Mesodermal cell (in vitro differentiated cells): ENCODE data around the gene RNGTT.

Source experiments
- H3K27ac ChIP-seq: 2 replicates; pipeline ENCODE4 v1.7.0; 2013; ENCODE audit warnings: mild to moderate bottlenecking, low read depth, low read length, moderate library complexity; ENCODE audit not compliant: severe bottlenecking
- H3K36me3 ChIP-seq: 2 replicates; pipeline ENCODE4 v1.7.1; 2013; ENCODE audit warnings: mild to moderate bottlenecking, low read length, moderate library complexity; ENCODE audit not compliant: control insufficient read depth, insufficient read depth
- H3K4me1 ChIP-seq: one replicate; pipeline ENCODE4 v1.7.1; 2013; ENCODE audit warnings: mild to moderate bottlenecking, low read length; ENCODE audit not compliant: insufficient read depth, control insufficient read depth, poor library complexity, severe bottlenecking
- H3K4me3 ChIP-seq: 2 replicates; pipeline ENCODE4 v1.7.0; 2013; ENCODE audit warnings: low read length, control low read depth, mild to moderate bottlenecking; ENCODE audit not compliant: insufficient read depth, poor library complexity, severe bottlenecking; ENCODE audit errors: extremely low read depth
- H3K9me3 ChIP-seq: 2 replicates; pipeline ENCODE4 v1.7.1; 2013; ENCODE audit warnings: mild to moderate bottlenecking, low read length, moderate library complexity; ENCODE audit not compliant: control insufficient read depth
- WGBS, 2 experiments: methylation state at CpG; one replicate each; pipeline ENCODE4 v1.1.5; 2013; ENCODE audit warnings: missing lambda C conversion rate in 2 of 2; ENCODE audit not compliant: insufficient coverage in 2 of 2; 5-methylcytosine and 5-hydroxymethylcytosine counted together

RNGTT gene

GRCh38 chr6:88881451-88881850 lies 82.0 kb downstream of the RNGTT start:
- Histone ChIP-seq H3K36me3 (peaks cover 9% of the 10 kb centered on the region), H3K9me3 (no peaks in the 10 kb centered on the region), H3K4me1 (no peaks in the 10 kb centered on the region), H3K27ac (no peak overlapping the region), H3K4me3 (no peak overlapping the region)
- WGBS, 2 experiments: 83 to 100% methylated on average over 1 of the region's 1 CpG

GRCh38 chr6:88880021-88880420 lies 83.4 kb downstream of the RNGTT start:
- WGBS, 2 experiments: 100% methylated on average over 2 of the region's 2 CpGs; no CpG with 5 or more reads in 1 of the 2 experiments

GRCh38 chr6:88877893-88878292 lies 85.5 kb downstream of the RNGTT start:
- no peak overlapping the region for H3K4me3 ChIP-seq
- no peaks in the 10 kb centered on the region for H3K4me1 ChIP-seq
- H3K27ac ChIP-seq: no peak overlapping the region
- WGBS, 2 experiments: 85% methylated on average over 6 of the region's 7 CpGs; no CpG with 5 or more reads in 1 of the 2 experiments
- no peaks in the 10 kb centered on the region for H3K9me3 ChIP-seq
- no peaks in the 10 kb centered on the region for H3K36me3 ChIP-seq

More at GRCh38 chr6:88880021-88880420, 83.4 kb downstream of the RNGTT start:
- no peak overlapping the region for H3K27ac ChIP-seq
- no peak overlapping the region for H3K4me3 ChIP-seq
- no peaks in the 10 kb centered on the region for H3K9me3 ChIP-seq
- no peaks in the 10 kb centered on the region for H3K4me1 ChIP-seq
- H3K36me3 ChIP-seq: no peaks in the 10 kb centered on the region

GRCh38 chr6:88872962-88873361 lies 90.5 kb downstream of the RNGTT start:
- no CpG with 5 or more reads among the region's 1 CpG for WGBS, 2 experiments
- H3K36me3 ChIP-seq: no peaks in the 10 kb centered on the region
- no peaks in the 10 kb centered on the region for H3K4me1 ChIP-seq
- H3K9me3 ChIP-seq: no peaks in the 10 kb centered on the region
- H3K4me3 ChIP-seq: no peak overlapping the region
- H3K27ac ChIP-seq: no peak overlapping the region

- WGBS, 2 experiments: 74 to 91% methylated on average over 1 to 3 of the region's 3 CpGs
- Histone ChIP-seq H3K4me3 (no peak overlapping the region), H3K4me1 (no peaks in the 10 kb centered on the region), H3K9me3 (no peaks in the 10 kb centered on the region), H3K27ac (no peak overlapping the region), H3K36me3 (no peaks in the 10 kb centered on the region)
These were observed 91.9 kb downstream of the RNGTT start for GRCh38 chr6:88871498-88871897.

- Histone ChIP-seq H3K27ac (no peak overlapping the region), H3K4me1 (no peaks in the 10 kb centered on the region), H3K36me3 (no peaks in the 10 kb centered on the region), H3K4me3 (no peak overlapping the region), H3K9me3 (no peaks in the 10 kb centered on the region)
- no CpG with 5 or more reads among the region's 1 CpG for WGBS, 2 experiments
These were observed 92.6 kb downstream of the RNGTT start for GRCh38 chr6:88870717-88871330.

- no peaks in the 10 kb centered on the region for H3K36me3 ChIP-seq
- no peak overlapping the region for H3K27ac ChIP-seq
- WGBS, 2 experiments: no CpG with 5 or more reads among the region's 1 CpG
- no peak overlapping the region for H3K4me3 ChIP-seq
- no peaks in the 10 kb centered on the region for H3K4me1 ChIP-seq
- no peaks in the 10 kb centered on the region for H3K9me3 ChIP-seq
These were observed 94.0 kb downstream of the RNGTT start for GRCh38 chr6:88869263-88870020.

- no peak overlapping the region for H3K4me3 ChIP-seq
- no peak overlapping the region for H3K27ac ChIP-seq
- no peaks in the 10 kb centered on the region for H3K9me3 ChIP-seq
- no peaks in the 10 kb centered on the region for H3K36me3 ChIP-seq
- no peaks in the 10 kb centered on the region for H3K4me1 ChIP-seq
- WGBS, 2 experiments: 80% methylated on average over 1 of the region's 2 CpGs; no CpG with 5 or more reads in 1 of the 2 experiments
These were observed 95.3 kb downstream of the RNGTT start for GRCh38 chr6:88867841-88868731.

- no peaks in the 10 kb centered on the region for H3K9me3 ChIP-seq
- peaks cover 5% of the 10 kb centered on the region for H3K36me3 ChIP-seq
- 71 to 100% methylated on average over 1 of the region's 2 CpGs for WGBS, 2 experiments
- no peak overlapping the region for H3K4me3 ChIP-seq
- H3K4me1 ChIP-seq: no peaks in the 10 kb centered on the region
- H3K27ac ChIP-seq: no peak overlapping the region
These were observed 96.6 kb downstream of the RNGTT start for GRCh38 chr6:88866856-88867255.

GRCh38 chr6:88865275-88865674 lies 98.1 kb downstream of the RNGTT start:
- H3K36me3 ChIP-seq: peaks cover 5% of the 10 kb centered on the region
- H3K4me3 ChIP-seq: no peak overlapping the region
- H3K27ac ChIP-seq: no peak overlapping the region
- no peaks in the 10 kb centered on the region for H3K9me3 ChIP-seq
- no CpG with 5 or more reads among the region's 2 CpGs for WGBS, 2 experiments
- no peaks in the 10 kb centered on the region for H3K4me1 ChIP-seq
